HG02623 (cell line): Measurements from ENCODE around the gene TM2D1.
A peak's percentile ranks its signal among the peaks of the same experiment; 100 is the strongest.
"Not testable (repeated sequence)": the region's sequence is repeated elsewhere in the genome, so short reads cannot be mapped to it uniquely, and the experiment has no call there.

Experiments used
- ATAC-seq: cut with Tn5 transposase; IDR thresholded peaks from one replicate; pipeline ENCODE4 v1.9.1; 2021; ENCODE audit warnings: moderate library complexity; ENCODE audit not compliant: unreplicated experiment

Gene TM2D1

DNA sequence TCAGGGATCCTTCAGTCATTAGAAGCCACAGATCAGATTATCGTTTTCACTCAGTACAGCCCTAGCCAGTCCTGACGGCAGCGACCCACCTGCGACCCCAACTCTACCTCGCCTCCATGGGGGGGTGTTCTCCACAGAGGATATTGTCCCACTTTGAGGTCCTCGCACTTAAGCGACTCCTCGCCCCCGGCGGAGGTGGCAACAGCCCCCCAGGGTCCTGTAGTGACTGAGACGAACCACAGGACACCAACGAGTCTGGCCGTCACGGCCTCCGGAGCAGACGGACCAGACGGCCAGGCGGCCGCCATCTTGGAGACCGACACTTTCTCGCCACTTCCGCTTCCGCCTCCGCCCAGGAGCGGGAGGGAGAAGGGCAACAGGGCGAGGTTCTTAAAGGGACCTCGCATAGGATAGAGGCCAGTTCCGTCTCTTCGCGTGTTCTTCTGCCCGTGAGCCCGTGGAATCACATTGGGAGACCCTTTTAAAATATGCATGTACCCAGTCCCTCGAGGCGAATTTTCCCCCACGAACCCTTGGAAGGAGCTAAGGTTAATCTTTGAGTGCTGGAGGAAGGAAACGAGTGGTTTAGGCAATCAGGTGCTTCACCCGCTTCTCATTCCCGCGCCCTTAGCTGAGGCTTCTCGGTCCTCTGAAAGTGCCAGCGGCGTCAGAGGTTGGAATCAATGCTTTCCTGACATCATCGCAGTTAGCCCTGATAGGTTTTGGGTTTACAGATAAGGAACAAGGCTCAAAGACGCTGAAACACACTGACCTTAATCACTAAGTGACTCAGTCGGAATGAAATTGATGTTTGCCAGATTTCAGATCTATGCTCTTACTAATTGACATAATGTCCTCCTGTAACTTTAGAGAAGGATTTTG lies at the start of gene TM2D1:
Gene TM2D1, minus strand, starts transcription at position 329 of the 882 bp plus-strand sequence. Its CDS starts 21 bp downstream, at position 308.
- ATAC-seq = peak; percentile 99

DNA sequence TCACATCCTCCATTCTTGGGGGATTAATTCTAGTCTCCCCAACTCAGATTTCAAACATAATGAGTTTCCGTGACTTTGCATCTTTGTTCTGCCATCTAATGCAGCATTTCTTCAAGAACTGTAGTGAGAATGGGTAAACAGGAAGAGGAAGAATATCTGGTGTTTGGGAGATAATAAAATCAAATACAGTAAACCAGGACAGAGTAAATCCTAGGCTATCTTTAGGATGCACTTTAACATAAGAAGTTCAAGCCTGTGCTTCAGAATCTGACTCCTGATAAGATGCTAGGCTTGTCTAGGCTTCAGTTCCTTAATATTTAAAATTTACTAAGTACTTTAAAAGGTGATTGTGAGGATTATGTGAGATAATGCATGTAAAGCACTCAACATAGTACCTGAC lies 45.2 kb upstream of the TM2D1 start:
- no peak for ATAC-seq

DNA sequence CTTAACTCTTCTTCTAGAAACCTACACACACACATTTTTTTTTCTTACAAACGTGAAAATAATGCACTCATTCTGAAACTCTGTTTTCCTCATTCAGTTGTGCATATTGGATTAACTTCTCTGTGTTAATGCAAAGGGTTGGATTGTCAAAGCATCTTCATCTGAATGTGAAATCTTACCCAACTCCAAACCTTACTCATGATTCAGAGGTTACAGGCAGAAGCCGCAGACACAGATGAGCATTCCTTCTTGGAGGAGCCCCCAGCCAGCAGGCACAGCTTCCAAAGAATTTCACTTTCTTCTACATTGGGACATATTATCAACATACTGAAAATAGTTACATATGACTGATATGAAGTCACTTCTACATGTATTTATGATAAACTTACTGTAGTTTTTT lies 33.0 kb upstream of the TM2D1 start:
- no peak for ATAC-seq

- no peak for ATAC-seq
Observed at GRCh38 chr1:61756773-61757172, 31.8 kb upstream of the TM2D1 start.

DNA sequence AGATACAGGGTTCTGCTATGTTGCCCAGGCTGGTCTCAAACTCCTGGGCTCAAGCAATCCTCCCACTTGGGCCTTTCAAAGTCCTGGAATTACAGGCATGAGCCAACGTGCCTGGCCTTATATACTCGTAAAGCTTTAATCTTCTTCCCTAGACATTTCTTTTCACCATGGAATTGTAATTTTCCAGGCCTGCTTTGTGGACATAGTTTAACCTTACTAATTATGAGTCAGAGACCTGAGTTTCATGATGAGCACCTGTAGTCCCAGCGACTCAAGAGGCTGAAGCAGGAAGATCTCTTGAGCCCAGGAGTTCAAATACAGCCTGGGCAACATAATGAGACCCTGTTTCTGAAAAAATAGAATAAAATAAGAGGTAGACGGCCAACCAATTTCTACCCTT lies 29.6 kb upstream of the TM2D1 start:
- no peak for ATAC-seq

GRCh38 chr1:61753998-61754508 lies 29.1 kb upstream of the TM2D1 start:
- no peak for ATAC-seq

DNA sequence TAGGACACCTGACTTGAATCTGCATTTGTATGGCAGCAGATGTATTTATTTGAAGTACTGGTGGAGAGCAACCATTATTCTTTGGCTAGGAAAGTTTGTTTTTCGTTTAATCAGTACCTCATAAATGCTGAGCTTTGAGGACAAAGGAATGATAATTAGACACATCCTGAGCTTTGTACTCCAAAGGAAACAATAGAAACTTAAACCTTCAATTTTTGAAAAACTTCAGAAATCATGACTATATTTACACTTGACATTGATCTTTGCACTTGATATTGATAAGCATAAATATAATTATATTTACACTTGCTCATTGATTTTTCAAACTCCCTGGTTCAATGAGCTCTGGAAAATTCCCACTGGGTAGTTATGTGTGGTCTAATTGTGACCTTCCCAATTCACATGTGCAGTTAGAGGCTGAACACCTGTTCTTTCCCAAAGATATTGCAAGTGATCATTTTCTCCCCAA lies 28.0 kb upstream of the TM2D1 start:
- ATAC-seq = no peak

- no peak for ATAC-seq
Observed at GRCh38 chr1:61749574-61749973, 24.6 kb upstream of the TM2D1 start.

DNA sequence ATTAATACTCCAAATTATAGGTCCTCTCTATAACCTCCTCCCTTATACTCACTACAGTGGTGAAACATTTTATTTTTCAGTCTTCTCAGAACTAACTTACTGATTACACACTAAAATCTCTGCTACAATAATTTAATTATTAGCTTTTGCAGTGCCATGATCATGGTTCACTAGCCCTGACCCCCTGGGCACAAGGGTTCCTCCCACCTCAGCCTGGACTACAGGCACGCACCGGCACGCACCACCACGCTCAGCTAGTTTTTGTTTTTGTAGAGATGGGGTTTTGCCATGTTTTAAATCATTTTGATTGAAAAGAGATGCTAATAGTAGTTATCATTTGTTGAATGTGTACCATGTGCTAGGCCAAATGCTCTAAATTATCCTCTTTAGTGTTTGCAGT lies 23.6 kb upstream of the TM2D1 start:
- no peak for ATAC-seq

DNA sequence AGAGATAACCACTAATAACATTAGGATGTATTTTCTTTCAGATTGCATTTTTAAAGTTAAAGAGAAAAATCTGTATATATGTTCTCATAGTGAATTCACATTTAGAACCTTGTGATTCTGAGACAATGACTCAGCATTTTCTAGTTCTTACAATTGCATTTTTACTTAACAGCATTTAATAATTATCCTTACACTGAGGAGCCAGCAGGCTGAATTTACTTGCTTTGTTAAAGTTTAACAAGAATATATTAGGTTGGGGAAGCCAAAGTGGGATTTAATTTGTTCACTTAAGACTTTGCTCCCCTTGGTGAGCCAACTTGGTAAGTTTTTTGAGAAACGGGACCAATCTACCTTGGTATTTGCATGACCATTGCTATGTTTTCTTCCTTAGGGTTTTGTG lies 21.9 kb upstream of the TM2D1 start:
- ATAC-seq = no peak

- no peak for ATAC-seq
Observed at GRCh38 chr1:61743716-61744580, 19.0 kb upstream of the TM2D1 start.

- no peak for ATAC-seq
Observed at GRCh38 chr1:61743431-61743705, 18.4 kb upstream of the TM2D1 start.

DNA sequence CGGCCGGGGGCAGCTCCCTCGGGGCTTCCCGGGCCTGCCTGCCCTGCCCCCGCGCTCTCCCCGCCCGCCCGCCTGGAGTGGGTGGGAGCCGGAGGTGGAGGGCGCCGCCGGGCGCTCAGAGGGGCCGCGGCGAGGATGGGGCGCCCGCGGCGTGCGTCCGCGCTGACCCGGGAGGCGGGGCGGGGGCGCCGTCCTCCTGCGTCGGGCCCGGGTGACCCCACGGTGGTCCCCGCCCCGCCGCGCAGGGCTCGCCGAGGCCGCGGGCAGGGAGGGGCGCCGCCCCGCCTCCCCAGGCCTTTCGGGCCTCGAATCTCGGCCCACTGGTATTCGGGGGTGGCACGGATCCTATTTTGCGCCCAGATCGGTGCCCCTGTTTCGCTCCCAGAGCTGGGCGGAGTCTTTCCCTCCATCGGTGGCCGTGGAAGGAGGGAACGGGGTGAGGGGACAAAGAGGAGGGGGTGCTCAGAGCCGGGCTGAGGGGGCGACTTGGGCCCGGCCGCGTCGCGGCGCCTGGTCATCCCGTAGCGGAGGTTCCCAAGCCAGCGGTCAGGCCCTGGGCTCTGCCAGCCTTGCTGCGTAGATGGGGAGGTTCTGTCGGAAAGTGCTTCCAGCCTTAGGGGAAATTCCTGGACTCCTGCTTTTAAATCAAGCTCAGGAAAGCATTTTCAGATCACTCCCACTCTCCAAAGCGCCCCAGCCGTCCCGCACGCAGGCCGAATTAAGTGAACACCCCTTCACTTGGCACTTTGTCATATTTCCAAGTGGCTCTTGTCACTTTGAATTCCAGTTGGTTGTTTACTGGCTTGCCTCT lies 17.9 kb upstream of the TM2D1 start:
- peak; percentile 44 for ATAC-seq

- peak; percentile 75 for ATAC-seq
Observed at GRCh38 chr1:61741711-61742619, 17.0 kb upstream of the TM2D1 start, which contains the start of gene PATJ. TSS of gene PATJ (plus strand) at chr1:61742480. CDS start at chr1:61762893, 20,413 bp downstream.

- ATAC-seq = no peak
Observed at GRCh38 chr1:61740751-61741700, 16.1 kb upstream of the TM2D1 start.

DNA sequence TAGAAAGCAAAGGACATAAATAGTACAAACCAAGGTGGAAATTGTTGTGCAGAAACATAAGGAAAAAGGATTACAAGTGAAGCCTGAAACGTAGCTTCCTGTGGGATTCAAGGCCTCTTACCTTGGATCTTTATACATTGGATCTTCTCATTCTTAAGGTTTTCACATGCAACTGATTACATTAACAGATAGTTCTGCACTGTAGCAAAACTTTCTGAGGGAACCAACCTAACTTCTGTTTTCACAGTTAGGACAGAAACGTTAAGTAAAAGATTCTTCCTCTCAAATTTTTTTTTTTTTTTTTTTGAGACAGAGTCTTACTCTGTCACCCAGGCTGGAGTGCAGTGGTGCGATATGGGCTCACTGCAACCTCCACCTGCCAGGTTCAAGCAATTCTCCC lies 7.8 kb upstream of the TM2D1 start:
- ATAC-seq = no peak

- not testable (repeated sequence) for ATAC-seq
Observed at GRCh38 chr1:61730679-61731078, 5.7 kb upstream of the TM2D1 start.

DNA sequence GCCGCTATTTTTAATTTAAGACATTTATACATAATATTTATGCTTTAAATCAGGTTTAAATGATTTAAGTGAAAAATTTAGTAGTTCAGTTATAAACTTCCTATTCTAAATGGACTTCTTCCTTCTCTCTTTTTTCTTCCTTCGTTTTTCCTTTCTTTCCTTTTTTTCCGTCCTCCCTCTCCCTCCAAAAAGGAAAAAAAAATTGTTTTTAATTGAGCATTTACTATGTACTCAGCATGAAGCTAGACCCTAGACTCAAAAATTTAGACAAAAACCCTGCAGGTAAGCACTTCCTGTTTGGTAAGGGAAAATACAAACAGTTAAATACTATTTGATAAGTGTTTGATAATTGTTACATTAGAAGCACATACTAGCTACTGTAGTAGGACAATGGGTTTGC lies 2.6 kb upstream of the TM2D1 start:
- no peak for ATAC-seq

GRCh38 chr1:61724506-61724812 lies 482 bp downstream of the TM2D1 start:
- ATAC-seq = no peak
